GM18498 (cell line): ENCODE measurements around the gene HOXA10.

Experiments used
- ATAC-seq: cut with Tn5 transposase; IDR thresholded peaks from one replicate; pipeline ENCODE4 v1.9.1; 2021; ENCODE audit warnings: mild to moderate bottlenecking, moderate library complexity; ENCODE audit not compliant: unreplicated experiment

The HOXA10 gene

DNA sequence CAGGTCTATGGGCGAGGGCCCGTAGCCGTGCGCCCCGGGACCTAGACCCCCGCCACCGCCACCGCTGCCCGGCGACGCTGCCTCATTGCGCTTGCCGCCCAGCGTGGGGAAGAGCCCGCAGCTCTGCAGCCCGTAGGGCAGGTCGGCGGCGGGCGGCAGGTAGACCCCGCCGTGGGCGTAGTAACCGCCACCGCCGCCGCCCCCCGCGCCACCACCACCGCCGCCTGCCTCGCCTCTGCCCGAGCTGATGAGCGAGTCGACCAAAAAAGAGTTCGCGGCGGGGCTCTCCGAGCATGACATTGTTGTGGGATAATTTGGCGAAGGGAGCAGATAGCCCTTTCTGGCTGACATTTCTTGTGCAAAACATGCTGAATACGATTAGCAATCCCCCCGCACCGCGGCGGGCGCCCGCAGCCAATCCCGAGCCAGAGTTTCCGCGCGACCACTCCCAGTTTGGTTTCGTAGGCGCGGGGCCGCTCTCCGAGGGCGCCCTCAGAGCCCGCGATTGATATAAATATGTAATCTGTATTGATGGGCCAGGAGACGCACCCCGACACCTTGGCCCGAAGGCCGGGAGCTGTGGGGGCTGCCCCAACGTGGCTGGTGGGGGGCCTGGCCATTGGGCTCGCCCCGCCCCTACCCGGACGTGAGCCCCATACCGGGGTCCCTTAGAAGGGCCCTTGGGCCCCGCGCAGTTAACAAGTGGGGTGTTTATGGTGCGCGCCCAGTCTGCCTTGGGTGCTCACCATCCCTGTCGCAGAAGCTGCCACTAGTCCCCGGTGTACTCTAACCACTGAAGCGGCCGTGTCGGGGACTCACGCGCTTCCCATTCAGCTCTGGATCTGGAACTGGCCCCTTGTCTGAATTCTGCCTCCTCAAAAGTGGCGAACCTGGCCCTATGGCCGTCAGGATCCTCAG lies at the start of gene HOXA10:
Gene HOXA10, minus strand, starts transcription at position 365 of the 918 bp plus-strand sequence. Its CDS starts 14 bp downstream, at position 351.
- ATAC-seq, result no peak

DNA sequence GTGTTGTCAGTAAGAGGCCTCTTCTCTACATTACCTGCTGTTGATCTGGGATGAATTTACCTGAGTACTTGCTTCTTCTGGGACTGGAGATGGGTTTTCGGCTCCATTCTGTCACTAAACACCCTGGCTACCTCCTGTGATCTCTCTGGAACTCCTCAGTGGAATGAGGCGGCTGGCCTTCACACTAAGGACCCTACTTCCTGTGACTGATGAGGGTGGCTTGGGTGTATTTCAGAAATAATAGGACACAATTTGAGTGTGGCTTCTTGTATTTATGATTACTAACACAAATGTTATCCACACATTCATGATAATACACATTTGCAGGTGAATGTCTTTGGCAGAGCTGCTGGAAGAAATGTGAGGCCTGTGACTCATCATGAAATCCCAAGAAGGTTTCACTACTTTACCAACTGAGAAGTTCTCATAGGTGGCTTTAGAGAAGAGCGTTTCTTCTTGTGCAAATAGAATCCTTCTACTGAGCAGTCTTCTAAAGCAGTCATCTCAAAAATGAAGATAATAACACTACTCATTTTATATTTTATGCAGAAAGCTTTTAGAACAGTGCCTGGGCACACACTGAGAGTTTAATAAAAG lies 47.2 kb upstream of the HOXA10 start:
- no peak for ATAC-seq

DNA sequence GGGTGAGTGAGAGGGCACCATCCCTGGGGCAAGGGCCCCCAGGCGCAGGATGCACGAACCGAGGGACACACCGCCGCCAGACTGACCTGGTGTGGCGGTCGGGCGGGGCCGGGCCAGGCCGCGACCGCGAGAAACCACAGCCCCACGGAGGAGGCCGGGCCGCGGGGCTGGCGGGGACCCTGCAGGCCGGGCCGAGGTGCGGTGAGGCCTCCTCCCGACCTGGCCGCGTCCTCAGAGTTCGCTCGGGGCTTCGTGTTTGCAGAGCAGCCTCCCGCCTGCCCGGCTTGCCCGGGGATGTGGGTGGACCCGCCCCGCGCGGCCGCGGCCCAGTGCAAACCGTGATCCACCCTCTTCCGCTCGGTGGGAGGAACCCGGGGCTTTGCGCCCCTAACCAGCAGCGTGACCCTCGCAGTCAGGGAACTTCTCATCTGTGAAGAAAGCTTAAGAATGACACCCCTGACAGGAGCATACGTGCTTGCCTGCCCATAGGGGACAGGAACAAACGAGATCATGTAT lies 46.4 kb upstream of the HOXA10 start:
- ATAC-seq, result no peak

DNA sequence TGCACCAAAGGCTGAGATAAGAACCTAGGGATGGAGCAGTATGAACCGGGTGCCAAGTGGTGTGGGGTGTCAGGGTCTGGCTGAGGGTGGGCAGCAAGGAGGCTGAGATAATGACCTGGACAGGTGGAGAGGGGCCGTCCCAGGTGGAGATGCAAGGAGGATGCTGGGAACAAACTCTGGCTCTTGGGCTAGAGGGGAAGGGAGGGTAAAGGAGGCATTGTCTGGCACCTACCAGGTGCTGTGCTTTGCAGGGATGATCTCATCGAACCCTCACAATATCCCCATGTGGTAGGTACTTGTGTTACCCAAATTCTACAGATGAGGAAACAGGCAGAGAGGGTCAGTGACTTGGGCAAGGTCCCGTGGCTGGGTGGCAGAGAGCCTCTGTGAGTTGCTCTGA lies 45.7 kb upstream of the HOXA10 start:
- ATAC-seq, result no peak

DNA sequence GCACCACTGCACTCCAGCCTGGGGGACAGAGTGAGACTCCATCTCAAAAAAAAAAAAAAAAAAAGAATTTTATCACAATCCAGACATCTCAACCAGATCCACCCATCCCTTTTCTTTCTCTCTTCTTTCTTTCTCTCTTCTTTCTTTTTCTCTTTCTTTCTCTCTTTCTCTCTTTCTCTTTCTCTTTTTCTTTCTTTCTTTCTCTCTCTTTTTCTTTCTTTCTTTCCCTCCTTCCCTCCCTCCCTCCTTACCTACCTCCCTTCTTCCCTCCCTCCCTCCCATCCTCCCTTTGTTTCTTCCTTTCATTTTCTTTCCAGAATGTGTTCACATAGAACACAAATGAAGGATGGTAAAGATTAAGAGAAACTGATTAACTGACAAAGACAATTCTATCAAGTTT lies 43.8 kb upstream of the HOXA10 start:
- no peak for ATAC-seq

DNA sequence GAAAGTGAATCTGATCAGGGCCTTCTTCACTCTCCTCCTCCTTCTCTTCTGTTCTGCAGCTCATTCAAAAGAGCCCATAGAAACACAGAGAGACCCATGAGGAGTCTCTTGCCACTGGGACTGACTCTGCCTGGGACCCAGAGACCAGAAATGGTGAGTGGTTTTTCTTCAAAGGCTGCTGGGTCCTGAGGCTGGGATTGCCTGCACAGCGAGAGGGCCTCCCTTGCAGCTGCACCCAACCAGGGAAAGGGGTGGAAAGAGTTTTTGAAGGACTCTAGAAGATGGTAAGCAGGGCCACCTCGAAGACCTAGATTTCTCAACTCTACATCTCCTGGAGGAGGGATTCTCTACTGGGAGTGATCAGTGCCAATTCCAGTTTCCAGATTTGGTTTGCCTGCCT lies 41.2 kb upstream of the HOXA10 start:
- ATAC-seq, result no peak

DNA sequence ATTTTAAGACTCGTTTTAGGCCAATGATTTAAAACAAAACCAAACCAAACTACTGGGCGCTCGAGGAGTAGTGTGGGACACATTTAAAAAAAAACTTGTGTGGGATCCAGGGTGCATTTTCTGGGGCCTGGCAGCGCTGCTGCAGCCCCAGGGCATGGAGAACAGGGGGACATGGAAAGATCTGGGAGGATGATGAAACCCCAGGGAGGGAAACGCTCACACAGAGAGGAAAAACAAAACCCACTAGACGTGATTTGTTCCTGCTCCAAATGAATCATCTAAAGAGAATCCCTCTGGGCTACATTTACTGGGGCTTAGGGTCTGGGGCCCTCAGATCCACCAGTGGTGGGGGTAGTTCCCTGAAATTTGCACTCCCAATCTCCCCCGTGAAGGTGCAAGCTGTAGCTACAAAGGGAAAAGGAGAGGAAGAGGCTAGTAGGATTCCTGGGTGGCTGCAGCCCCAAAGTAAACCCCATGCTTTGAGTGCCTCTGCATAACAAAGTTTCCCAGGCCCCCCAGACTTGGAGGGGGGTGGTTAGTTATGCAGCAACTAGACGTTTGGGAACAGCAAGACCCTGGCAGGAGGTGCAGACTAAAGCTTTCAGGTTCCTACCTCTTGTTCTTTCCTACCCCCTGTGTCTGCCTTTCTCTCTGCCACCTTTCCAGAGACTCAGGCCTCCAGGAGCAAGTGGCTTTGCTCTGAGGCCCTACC lies 40.3 kb upstream of the HOXA10 start:
- no peak for ATAC-seq

DNA sequence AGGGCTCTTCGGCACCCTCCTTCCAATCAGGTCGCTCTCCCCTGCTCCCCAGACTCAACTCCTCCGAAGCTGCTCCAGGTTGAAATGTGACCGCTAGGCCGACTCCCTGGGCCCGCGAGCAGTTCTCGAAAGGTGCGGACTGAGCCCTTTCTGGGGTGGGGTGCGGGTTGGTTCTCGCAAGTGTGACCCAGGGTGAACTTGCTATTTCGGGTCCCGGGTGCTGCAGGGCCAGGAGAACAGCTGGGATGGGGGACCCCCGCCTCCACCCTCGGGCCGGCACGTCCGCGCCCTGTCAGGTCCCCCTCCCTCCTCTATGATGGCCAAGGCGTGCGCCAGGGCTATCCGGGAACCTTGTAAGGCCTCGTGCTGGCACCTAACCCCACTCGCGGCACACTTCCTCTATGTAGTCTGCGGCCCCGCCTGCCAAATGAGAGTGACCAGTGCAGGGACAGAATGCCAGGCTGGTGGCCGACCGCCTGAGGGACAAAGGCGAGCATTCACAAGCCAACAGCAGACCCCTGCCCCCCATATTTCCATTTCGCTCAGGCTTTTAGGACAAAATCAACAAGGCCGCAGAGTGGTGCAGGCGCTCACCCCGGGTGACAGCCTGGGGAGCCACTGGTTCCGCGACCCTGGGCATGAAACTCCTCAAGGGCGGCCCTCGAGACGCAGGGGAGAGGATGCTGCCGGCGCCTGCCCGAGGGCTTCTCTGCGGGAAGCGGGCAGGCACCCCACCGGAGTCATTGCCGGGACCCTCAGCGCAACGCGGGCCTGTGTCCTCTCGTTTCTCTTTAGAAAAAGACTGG lies 39.5 kb upstream of the HOXA10 start:
- ATAC-seq, result no peak

DNA sequence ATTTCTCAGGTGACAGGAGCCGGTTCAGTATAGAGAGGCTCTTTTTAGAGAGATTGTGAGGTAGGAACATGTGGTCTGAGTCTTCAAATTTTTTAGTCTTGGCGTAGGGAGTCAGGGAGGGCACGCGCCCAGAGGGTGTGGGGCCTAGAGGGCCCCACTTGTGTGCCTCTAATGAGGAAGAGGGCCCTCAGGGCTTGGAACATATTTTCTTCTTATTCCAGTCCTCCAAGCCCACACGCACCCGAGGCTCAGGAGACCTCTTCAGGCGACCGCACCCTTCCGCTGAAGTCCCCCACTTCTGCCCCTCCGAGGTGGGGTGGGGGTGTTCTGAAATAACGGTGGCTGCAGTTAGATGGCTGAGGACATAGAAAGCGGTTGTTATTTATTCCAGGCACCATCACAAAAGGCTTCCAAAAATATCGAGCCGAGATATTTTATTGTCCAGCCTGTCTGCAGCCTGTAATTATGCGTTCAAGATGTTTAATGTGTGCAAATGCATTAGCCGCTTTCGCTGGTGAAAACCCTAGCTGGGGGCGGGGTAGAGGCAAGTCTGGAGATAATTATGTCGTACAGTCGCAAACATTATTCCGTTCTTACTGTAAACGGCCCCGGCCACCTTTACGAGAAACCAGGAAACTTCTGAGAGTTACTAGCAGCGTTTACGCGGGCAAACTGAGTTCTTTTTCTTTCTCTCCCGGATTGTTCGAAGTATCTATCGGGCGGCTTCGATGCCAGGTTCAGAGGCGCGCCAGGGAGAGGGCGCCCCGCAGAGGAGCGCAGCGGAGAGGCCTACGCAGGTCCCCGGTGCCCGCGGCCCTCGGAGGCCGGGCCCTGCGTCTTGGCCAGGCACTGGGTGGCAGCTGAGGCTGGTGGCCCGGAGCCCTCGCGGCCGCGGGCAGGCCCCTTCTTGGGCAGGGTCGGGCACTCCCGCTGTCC lies 38.6 kb upstream of the HOXA10 start:
- no peak for ATAC-seq

DNA sequence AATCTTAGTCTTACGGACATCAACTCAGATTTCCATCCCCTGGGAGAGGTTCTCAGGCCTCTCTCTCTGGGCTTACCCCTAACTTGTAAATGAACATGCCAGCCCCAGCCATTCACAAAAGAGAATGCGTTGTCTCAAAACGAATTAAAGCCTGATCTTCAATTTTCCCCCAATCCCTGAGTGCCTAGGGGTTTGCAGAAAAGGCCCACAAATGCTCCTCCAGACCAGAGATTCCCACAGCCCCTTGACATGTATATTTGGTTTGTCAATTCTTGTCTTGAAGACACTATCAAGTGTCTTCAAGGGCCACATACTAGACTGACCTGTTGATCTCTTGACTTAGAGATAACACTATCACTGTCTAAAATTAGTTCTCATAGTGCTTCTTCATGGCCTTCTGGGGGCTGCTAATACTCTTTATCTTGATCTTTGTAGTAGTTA lies 37.7 kb upstream of the HOXA10 start:
- ATAC-seq, result no peak

DNA sequence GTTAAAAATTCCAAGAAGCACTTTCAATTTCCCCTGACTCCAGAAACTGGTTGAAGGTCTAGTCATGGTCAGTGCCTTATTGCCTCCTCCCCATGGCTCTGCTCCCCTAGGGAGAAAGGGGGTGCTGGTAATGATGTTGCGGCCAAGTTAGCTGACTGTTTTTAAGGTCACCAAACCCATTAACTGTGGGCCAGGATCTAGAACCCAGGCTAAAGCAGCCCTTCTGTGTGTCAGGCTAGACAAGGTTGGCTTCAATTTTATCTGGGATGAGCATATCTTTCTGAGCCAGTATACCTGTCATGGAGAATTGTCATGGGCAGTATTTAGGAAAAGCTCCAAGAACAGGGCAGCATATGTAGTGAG lies 36.9 kb upstream of the HOXA10 start:
- no peak for ATAC-seq

DNA sequence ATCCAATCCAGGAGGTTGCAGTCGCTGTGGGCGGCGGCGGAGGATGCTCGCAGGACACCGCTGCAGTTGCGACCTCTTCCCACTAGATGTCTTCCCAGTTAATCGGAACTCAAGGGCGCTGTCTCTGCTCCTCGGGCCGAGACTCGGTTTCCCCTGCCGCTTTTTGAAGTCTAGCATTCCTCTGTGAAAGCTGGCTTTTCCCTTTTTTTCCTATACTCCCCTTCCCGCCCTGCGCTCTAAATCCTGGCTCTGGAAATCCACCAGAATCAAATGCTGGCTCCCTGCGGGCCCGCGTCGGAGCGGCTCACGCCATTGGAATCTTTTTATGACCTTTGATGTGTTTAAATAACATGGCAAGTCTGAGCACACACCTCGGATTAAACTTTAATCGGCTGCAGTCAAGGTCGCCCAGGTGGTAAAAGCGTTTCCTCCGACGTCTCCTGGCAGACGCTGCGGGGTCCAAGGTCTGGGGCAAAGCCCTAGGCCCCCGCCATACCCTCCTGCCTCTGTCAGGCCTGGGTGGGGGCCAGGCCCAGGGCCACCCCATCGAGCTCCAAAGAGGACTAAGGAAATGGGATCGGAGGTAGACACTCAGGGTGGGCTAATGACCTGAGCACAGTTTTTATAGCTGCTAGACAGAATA lies 36.4 kb upstream of the HOXA10 start:
- ATAC-seq, result no peak

DNA sequence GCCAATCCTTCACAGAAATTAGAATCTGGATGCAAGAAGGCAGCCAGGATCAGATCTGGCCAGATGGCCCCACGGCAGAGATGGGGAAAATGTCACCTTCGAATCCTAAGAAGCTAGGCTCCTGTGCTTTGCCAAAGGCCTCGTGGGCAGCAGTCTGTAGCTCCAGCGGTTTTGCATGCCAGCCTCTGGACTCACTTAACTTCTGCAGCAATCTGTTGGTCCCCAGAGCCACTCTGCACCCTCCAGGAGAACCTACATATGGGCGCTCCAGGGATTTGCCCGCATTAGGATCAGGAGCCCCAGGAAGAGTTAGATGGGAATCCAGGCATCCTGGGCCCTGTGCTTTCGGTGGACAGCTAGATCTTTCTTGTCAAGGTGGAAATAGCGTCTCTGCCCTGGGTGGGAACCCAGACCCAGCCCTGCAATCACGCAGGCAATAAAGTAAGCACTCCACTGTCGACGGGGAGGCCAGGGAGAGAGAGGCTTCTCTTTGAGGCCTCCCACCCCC lies 35.9 kb upstream of the HOXA10 start:
- ATAC-seq, result no peak

DNA sequence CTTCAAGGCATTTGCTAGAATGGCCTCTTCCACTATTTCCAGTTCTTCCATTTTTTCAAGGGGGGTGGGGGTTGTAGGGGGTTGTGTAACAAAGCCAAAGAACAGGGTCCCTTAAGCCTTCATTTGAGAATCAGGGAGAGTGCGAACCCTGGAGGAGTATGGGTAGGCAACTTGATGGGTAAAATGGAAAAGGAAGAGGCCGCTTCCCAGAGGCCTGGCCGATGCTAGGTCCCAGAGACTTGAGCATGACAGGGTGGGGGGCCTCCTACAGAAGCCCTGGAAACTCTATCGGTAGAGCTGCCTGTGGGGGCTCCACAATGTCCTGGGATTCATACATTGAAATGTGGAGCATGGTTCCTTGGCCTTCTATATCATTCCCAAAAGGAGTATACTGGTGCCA lies 34.9 kb upstream of the HOXA10 start:
- ATAC-seq, result no peak

DNA sequence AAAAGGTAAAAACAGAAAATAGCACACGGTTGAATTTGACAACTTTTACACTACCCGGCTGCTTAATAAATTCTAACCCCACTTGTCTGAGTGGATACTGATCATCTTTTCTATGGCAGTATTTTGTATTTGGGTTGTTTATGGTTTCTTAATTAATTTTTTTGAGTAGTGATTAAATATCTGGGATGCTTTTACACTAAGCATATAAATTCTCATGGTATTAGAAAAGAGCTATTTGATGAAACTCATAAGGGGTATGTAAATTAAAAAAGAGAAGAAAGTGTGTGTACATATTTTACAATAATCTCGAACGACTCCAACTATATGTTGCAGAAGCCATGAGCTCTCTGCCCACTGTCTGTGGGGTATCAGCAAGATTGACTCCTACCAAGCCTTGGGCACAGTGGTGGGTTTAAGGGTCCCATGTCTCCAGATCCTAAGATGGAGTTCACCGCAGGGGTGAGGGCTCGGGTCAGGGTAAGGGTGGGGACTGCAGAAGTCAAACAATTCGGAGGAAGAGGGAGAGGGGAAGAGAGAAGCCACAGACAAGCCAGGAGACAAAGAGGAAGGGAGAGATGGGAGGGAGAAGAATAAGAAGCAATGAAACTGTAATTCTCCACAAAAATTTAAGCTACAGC lies 33.3 kb upstream of the HOXA10 start:
- no peak for ATAC-seq

DNA sequence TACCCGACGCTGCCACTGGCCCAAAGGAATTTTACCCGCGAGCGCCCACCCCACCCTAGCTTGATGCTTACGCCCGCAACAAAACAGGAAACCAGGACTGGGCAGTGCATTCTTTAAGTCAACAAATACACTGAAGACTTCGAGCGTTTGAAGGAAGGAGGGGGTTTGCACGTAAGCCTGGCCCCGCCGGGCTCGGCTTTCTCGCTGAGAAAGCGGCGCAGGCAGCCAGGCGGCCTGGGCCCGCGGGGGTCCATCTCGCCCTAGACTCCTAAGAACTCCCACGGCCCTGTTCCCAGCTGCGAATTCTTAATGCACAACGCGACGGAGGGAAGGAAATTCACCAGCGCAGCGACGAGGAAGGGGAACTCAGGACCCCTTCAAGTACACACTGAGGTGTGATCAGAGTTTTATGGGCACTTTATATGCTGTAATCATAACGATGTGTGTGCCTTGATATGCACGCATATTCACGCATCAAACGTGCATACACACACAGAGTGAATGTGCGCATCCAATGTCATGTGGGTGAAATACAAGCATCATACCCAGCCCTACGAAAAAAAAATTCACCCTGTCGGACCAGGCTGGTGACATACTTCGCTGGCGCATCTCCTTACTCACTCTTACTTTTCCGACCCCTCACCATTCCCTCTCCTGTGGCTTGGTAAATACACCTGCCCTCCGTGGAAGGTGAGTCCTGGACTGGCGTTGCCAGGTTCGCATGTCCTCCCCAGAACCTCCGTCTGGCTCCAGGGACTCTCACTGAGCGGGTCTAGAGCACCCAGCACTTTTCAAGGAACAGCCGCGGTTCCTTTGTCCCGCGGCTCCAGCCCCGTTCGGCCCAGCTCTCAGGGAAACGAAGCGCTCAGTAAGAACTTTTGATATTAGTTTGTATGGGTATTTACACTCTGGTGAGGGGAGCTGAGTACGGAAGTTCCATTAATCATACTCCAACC lies 31.5 kb upstream of the HOXA10 start:
- ATAC-seq, result no peak

DNA sequence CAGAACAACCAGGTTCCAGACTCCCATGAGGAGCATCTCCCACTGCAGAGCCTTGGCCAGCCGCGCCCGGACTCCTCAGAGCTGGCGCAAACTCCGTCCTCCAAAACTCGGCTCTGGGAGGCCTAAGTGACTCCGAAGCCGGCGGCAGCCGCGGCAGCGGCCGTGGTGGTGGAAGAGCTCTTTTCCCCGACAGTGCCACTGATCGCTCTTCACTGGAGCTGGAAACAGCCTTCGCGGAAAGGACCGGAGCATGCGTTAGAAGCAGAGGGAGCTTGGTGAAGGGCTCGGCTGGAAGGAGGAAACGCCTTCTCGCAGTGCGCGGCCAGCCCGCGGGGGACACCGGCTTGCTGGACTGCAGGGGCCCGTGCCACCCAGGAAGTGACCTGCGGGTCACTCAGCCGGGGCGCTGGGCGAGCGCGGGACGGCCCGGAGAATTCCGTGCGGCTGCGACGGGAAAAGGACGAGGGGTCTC lies 30.8 kb upstream of the HOXA10 start:
- no peak for ATAC-seq
